Glutamatergic neuron (in vitro differentiated cells): ENCODE results near the gene RNF220. TPM values are rescaled to one million over a fixed set of nuclear protein-coding genes. Genes with fewer than 3 reads are reported as not detected.

Experiments used
- DNase-seq: peaks from one replicate; pipeline ENCODE4 v3.0.0; 2022
- H3K27ac Mint-ChIP-seq: one replicate; pipeline ENCODE4 v1.8.0; 2020; ENCODE audit warnings: mild to moderate bottlenecking, mixed read lengths, inconsistent platforms; ENCODE audit not compliant: unreplicated experiment
- H3K27me3 Mint-ChIP-seq: one replicate; pipeline ENCODE4 v1.8.0; 2020; ENCODE audit warnings: mild to moderate bottlenecking, moderate library complexity, mixed read lengths, inconsistent platforms; ENCODE audit not compliant: unreplicated experiment
- H3K36me3 Mint-ChIP-seq: one replicate; pipeline ENCODE4 v1.8.0; 2020; ENCODE audit warnings: mild to moderate bottlenecking, mixed read lengths, inconsistent platforms; ENCODE audit not compliant: unreplicated experiment
- H3K4me1 Mint-ChIP-seq: one replicate; pipeline ENCODE4 v1.8.0; 2020; ENCODE audit warnings: mild to moderate bottlenecking, low read depth, mixed read lengths, inconsistent platforms; ENCODE audit not compliant: unreplicated experiment
- H3K4me3 Mint-ChIP-seq: one replicate; pipeline ENCODE4 v1.8.0; 2020; ENCODE audit warnings: mild to moderate bottlenecking, mixed read lengths, inconsistent platforms; ENCODE audit not compliant: unreplicated experiment
- H3K9me3 Mint-ChIP-seq: one replicate; pipeline ENCODE4 v1.8.0; 2020; ENCODE audit warnings: mild to moderate bottlenecking, moderate library complexity, mixed read lengths, inconsistent platforms; ENCODE audit not compliant: unreplicated experiment
- CTCF ChIP-seq: fragments of 200-600 bp; sonication (generic); IDR thresholded peaks from one replicate; pipeline ENCODE4 v1.5.0; 2021; ENCODE audit not compliant: partially characterized antibody, unreplicated experiment
- total RNA-seq: library from RNA; stranded (reverse); fragmentation: NEBNext Ultra II Directional; extraction: Animal tissue kit (Norgen Biotek cat#: 25700); gene quantifications from one replicate; pipeline ENCODE4 v1.2.1, GENCODE V29; 2021; ENCODE audit not compliant: unreplicated experiment

Gene RNF220
- total RNA-seq, 1 donor from 2014 or later = 99.4 TPM

DNA sequence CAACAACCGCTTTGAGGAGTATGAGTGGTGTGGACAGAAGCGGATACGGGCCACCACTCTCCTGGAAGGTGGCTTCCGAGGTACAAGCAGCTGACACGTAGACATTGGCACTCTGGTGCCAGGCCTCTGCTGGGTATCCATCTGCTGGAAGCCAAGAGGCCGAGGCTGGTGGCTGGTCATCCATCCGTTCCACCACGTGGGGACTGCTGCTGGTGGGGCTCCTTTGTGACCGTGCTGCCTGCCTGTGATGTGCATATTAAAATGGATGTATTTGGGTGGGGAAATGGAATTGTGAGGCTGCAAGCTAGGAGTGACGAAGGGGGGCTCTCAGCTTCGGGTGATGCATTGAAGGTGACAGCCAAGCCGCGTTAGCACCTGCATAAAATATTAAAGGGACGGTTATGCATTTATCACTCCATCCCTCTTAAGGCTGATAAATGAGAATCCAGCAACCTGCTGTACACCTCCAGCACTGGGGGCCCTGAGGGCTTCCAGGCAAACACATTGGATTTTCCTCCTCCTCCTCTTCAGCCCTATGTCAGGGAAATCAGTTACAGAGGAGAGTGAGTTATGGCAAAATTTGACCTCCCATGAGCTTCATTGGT, 231.1 kb downstream of the RNF220 start:
- TF ChIP-seq CTCF = no peak
- peaks cover 5% of the 10 kb centered on the region for H3K36me3 Mint-ChIP-seq
- H3K4me1 Mint-ChIP-seq = peaks cover 73% of the 10 kb centered on the region
- H3K9me3 Mint-ChIP-seq = peaks cover 28% of the 10 kb centered on the region
- peaks cover 24% of the 10 kb centered on the region for H3K27me3 Mint-ChIP-seq
- peak overlapping the region; percentile 82 for H3K4me3 Mint-ChIP-seq
- peak overlapping the region; percentile 98 for H3K27ac Mint-ChIP-seq
- DNase-seq = no peak

- peaks cover 23% of the 10 kb centered on the region for H3K27me3 Mint-ChIP-seq
- peaks cover 25% of the 10 kb centered on the region for H3K9me3 Mint-ChIP-seq
- peak overlapping the region; percentile 98 for H3K27ac Mint-ChIP-seq
- peaks cover 5% of the 10 kb centered on the region for H3K36me3 Mint-ChIP-seq
- no peak for TF ChIP-seq CTCF
- peak overlapping the region; percentile 82 for H3K4me3 Mint-ChIP-seq
- peaks cover 80% of the 10 kb centered on the region for H3K4me1 Mint-ChIP-seq
- DNase-seq = peak; percentile 85
These were observed 231.9 kb downstream of the RNF220 start for GRCh38 chr1:44636688-44637598.

- TF ChIP-seq CTCF = no peak
- H3K36me3 Mint-ChIP-seq = peaks cover 5% of the 10 kb centered on the region
- H3K27ac Mint-ChIP-seq = peak overlapping the region; percentile 98
- peaks cover 83% of the 10 kb centered on the region for H3K4me1 Mint-ChIP-seq
- peak overlapping the region; percentile 82 for H3K4me3 Mint-ChIP-seq
- H3K9me3 Mint-ChIP-seq = peaks cover 25% of the 10 kb centered on the region
- H3K27me3 Mint-ChIP-seq = peaks cover 23% of the 10 kb centered on the region
- no peak for DNase-seq
These were observed 232.8 kb downstream of the RNF220 start for GRCh38 chr1:44637702-44638411.

- Mint-ChIP-seq H3K27ac (peak overlapping the region; percentile 83), H3K36me3 (peaks cover 5% of the 10 kb centered on the region)
- DNase-seq = no peak
These were observed 235.3 kb downstream of the RNF220 start for GRCh38 chr1:44640200-44640853.

More at GRCh38 chr1:44640200-44640853, 235.3 kb downstream of the RNF220 start:
- H3K27me3 Mint-ChIP-seq = peaks cover 19% of the 10 kb centered on the region
- peaks cover 16% of the 10 kb centered on the region for H3K9me3 Mint-ChIP-seq
- peaks cover 74% of the 10 kb centered on the region for H3K4me1 Mint-ChIP-seq
- H3K4me3 Mint-ChIP-seq = peak overlapping the region; percentile 30
- no peak for TF ChIP-seq CTCF
